Choroid plexus epithelial cell (primary cell): ENCODE results near the gene GMEB2.

Experiments used
- DNase-seq: peaks from one replicate; pipeline ENCODE4 v3.0.0-alpha.2; 2010; ENCODE audit warnings: low read depth
- H3K4me3 ChIP-seq: 2 replicates; pipeline ENCODE4 v1.5.1; 2011; ENCODE audit warnings: low read depth, mild to moderate bottlenecking, control low read depth, low read length, moderate library complexity
- TF ChIP-seq, protein P1 (sequence below): conservative IDR thresholded peaks from 2 replicates; pipeline ENCODE4 v1.5.1; 2011; ENCODE audit warnings: low read depth, mild to moderate bottlenecking, control low read depth, inconsistent platforms, low read length, moderate library complexity

Gene GMEB2

DNA sequence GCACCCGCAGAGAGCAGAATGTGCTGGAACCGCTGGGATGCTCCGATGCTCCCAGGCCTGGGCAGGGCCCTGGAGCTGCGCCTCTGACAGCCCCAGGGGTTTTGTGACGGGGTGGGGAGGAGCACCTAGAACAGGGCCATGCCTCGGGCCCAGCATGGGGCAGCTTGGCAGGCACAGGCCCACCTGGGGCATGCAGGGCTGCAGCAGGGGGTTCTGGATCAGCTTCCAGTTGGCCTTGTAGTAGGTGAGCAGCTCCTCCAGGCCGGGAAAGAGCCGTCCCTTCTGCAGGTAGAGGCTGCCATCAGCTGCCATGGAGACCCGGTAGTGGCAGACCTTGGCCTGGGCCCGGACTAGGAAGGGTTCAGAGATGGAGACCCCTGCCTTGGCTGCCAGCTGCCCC, 83.8 kb downstream of the GMEB2 start:
- H3K4me3 ChIP-seq: no peak overlapping the region
- TF ChIP-seq, protein P1, sequence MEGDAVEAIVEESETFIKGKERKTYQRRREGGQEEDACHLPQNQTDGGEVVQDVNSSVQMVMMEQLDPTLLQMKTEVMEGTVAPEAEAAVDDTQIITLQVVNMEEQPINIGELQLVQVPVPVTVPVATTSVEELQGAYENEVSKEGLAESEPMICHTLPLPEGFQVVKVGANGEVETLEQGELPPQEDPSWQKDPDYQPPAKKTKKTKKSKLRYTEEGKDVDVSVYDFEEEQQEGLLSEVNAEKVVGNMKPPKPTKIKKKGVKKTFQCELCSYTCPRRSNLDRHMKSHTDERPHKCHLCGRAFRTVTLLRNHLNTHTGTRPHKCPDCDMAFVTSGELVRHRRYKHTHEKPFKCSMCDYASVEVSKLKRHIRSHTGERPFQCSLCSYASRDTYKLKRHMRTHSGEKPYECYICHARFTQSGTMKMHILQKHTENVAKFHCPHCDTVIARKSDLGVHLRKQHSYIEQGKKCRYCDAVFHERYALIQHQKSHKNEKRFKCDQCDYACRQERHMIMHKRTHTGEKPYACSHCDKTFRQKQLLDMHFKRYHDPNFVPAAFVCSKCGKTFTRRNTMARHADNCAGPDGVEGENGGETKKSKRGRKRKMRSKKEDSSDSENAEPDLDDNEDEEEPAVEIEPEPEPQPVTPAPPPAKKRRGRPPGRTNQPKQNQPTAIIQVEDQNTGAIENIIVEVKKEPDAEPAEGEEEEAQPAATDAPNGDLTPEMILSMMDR: no peak
- no peak for DNase-seq

DNA sequence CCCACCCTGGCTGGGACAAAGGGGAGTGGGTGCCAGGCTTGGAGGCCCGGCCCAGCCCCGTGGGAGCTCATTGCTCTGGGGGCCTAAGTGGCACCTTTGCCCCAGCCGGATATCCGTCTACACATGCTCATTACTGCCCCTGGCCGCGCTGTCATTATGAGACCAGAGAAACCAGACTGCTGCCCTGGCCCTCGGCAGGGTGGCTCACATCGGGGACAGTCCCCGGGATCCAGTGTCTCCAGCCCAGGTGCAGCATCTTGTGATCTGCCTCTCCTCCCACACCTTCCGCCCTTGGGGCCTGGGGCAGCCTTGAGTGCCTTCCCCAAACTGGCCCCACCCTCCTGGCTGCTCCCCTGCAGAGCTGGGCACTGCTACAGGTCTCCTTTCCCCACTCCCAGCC, 84.2 kb downstream of the GMEB2 start:
- no peak for DNase-seq
- H3K4me3 ChIP-seq: no peak overlapping the region
- TF ChIP-seq, protein P1: no peak

DNA sequence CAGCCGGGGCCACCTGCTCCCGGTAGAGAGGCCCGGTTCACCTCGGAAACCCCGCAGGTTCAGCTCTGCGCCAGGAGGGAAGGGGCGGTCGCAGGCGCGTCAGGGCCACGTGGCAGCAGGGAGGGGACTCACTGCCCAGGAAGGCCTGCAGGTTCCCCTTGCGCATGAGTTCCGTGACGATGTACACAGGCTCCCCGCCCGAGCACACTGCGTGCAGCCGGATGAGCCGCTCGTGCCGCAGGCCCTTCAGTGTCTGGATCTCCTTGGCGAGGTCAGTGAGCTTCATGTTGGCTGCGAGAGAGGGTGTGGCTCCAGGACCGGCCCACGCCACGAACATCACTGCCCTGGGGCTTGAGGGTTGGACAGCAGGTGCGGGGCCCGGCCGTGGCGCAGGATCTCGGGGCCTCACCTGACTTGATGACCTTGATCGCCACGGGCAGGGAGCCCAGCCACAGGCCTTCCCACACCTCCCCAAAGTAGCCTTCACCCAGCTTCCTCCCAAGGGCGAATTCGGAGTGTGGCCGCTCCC, 84.8 kb downstream of the GMEB2 start:
- H3K4me3 ChIP-seq: no peak overlapping the region
- TF ChIP-seq, protein P1: no peak
- DNase-seq: no peak

DNA sequence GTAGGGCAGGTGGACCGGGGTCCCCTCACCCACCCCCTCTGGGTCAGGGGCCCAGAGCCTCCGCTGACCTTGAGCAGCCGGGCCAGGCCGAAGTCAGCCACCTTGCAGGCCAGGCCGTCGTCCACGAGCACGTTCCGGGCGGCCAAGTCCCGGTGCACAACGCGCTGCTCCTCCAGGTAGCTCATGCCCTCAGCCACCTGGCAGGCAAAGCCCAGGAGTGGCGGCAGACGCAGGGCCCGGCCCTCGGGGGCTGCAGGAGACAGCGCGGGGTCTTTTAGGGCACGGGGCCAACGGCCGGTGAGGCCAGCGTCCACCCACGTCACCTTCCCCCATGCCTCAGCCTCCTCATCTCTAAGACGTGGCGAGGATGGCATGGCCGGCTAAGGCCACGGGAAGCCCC, 85.5 kb downstream of the GMEB2 start:
- TF ChIP-seq, protein P1: no peak
- no peak overlapping the region for H3K4me3 ChIP-seq
- DNase-seq: no peak

DNA sequence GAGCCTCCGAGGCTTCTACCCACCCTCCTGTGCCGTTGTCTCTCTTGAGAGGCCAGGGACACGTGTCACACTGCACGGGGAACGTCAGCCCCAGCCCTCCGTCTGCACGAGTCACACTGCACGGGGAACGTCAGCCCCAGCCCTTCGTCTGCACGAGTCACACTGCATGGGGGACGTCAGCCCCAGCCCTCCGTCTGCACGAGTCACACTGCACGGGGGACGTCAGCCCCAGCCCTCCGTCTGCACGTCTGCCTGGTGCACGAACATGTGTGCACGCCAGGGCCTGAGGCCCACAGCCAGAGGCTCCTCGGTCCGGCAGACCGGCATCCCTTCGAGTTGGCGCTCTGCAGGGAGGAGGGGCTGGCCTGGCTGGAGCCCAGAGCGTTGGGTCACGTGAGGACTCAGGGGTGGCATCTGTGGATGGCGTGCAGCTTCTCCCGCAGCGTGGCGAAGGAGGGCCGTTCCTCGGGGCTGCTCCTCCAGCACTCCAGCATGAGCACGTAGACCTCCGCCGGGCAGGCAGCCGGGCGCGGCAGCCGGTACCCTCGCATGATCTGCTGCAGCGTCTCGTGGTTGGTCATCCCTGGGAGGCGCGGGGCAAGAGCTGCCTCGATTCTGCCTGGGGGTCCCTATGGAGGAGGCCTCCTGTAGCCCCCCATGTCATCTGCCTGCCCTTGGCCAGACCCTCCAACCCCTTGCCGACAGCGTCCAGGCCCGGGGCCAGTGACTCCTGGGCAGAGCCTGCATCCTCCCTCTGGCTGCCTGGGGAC, 86.3 kb downstream of the GMEB2 start:
- no peak overlapping the region for H3K4me3 ChIP-seq
- TF ChIP-seq, protein P1: no peak
- DNase-seq: no peak

DNA sequence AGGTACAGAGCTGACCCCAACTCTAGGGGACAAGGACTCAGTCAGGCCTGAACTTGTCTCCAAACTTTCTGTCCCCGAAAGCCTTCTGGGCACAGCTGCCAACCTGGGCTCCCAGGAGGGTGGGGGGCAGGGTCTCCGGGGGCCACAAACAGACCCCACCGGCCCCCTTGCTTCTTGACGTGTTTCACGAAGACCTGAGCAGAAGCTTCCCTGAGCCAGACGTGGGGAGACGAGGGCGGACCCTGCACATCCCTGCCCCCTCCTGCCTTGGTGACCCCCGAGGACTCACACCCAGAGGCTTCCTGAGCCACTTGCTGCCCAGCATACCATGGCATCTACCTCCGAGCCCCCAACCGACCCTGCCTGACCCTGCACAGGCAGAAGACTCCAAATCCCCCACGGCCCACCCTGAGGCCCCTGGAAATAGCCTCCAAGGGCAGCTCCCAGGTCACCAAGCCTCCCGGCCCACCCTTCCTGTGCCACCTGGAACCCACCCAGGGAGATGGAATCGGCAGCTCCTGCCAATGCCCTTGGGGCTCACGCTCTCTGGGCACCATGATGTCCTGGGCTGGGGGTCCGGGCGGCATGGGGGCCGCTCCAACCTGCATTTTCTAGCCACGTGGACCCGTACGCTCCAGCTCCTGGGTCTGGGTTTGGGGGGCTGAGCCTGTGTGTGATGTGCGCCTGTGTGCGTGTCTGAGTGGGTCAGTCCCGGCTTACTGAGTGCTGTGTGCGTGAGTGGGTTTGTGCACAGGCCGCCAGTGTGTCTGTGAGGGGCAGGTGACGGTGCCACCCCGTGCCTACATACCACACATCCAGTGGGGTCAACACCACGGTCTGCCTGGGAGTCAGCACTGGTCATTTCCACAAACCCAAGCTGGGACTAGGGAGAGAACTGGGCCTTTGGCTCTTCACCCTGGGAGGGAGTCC, 87.2 kb downstream of the GMEB2 start:
- TF ChIP-seq, protein P1: no peak
- DNase-seq: no peak
- H3K4me3 ChIP-seq: no peak overlapping the region
